Globus pallidus (tissue), 1 donor: ENCODE results near the gene ALG14.

Source experiments
- DNase-seq: peaks from one replicate; pipeline ENCODE4 v3.0.0-alpha.2; 2015; ENCODE audit warnings: low spot score

The ALG14 gene

GRCh38 chr1:94980582-94981574 is 91.9 kb downstream of the ALG14 start:
- no peak for DNase-seq

- DNase-seq = no peak
Measured at GRCh38 chr1:94979656-94980581, 92.8 kb downstream of the ALG14 start.

- no peak for DNase-seq
Measured at GRCh38 chr1:94979131-94979530, 93.6 kb downstream of the ALG14 start.

- DNase-seq = no peak
Measured at GRCh38 chr1:94978401-94978800, 94.3 kb downstream of the ALG14 start.

GRCh38 chr1:94976971-94977548 is 95.7 kb downstream of the ALG14 start:
- no peak for DNase-seq

- no peak for DNase-seq
Measured at GRCh38 chr1:94974824-94975223, 97.9 kb downstream of the ALG14 start.

- DNase-seq = no peak
Measured at GRCh38 chr1:94974241-94974640, 98.5 kb downstream of the ALG14 start.

GRCh38 chr1:94973309-94973922 is 99.3 kb downstream of the ALG14 start:
- no peak for DNase-seq

- no peak for DNase-seq
Measured at GRCh38 chr1:94971491-94971924, 101.2 kb downstream of the ALG14 start.

- DNase-seq = no peak
Measured at GRCh38 chr1:94970783-94971182, 102.0 kb downstream of the ALG14 start.

GRCh38 chr1:94969137-94969536 is 103.6 kb downstream of the ALG14 start:
- no peak for DNase-seq

- DNase-seq = no peak
Measured at GRCh38 chr1:94966033-94966432, 106.7 kb downstream of the ALG14 start.

- no peak for DNase-seq
Measured at GRCh38 chr1:94963864-94964263, 108.9 kb downstream of the ALG14 start.

GRCh38 chr1:94962409-94963265 is 110.1 kb downstream of the ALG14 start:
- DNase-seq = peak; percentile 17

- no peak for DNase-seq
Measured at GRCh38 chr1:94961988-94962387, 110.8 kb downstream of the ALG14 start.

GRCh38 chr1:94961582-94961981 is 111.2 kb downstream of the ALG14 start:
- no peak for DNase-seq

- DNase-seq = no peak
Measured at GRCh38 chr1:94958081-94958480, 114.7 kb downstream of the ALG14 start.

- no peak for DNase-seq
Measured at GRCh38 chr1:94955767-94956632, 116.8 kb downstream of the ALG14 start.

- DNase-seq = no peak
Measured at GRCh38 chr1:94954263-94955220, 118.2 kb downstream of the ALG14 start.
